Measurements from ENCODE around the gene FBN1. TPM values are rescaled to one million over a fixed set of nuclear protein-coding genes. Genes with fewer than 3 reads are reported as not detected.

Gene FBN1
- total RNA-seq, 1 experiment from 2014 or later, result 0.43 TPM

- no peak for TF ChIP-seq CTCF (IDR thresholded peaks at IDR 0.05; ENCODE audit: insufficient read depth in 1 of 2, low read depth in 1 of 2, low read length in 1 of 2, severe bottlenecking in 1 of 2, unreplicated experiment in 1 of 2)
- H3K4me3 Mint-ChIP-seq (ENCODE audit: unreplicated experiment), result no peak overlapping the region
- POLR2A ChIA-PET, result no interaction called here
- H3K36me3 Mint-ChIP-seq (ENCODE audit: insufficient read depth, unreplicated experiment), result no peaks in the 10 kb centered on the region
- H3K4me1 Mint-ChIP-seq (ENCODE audit: low read depth, unreplicated experiment), result no peaks in the 10 kb centered on the region
- H3K27ac Mint-ChIP-seq (ENCODE audit: unreplicated experiment), result no peak overlapping the region
- peaks cover 6% of the 10 kb centered on the region for H3K27me3 Mint-ChIP-seq (ENCODE audit: insufficient read depth, unreplicated experiment)
- no peaks in the 10 kb centered on the region for H3K4me1 ChIP-seq
- CTCF ChIA-PET, result no interaction called here
- H3K9me3 ChIP-seq, result no peaks in the 10 kb centered on the region
- intact Hi-C loops (cut with micrococcal nuclease; ENCODE audit: unreplicated experiment), result no loop called here
- no peaks in the 10 kb centered on the region; the same call in 1 of the 2 replicates for H3K27me3 ChIP-seq (replicated peaks; ENCODE audit: control insufficient read depth, insufficient read depth, low read length)
- no peaks in the 10 kb centered on the region for H3K36me3 ChIP-seq (ENCODE audit: control insufficient read depth, insufficient read depth, low read length)
- no TSS peak for BruUV-seq (replicated peaks)
- no peak for DNase-seq
- no peaks in the 10 kb centered on the region for H3K9me3 Mint-ChIP-seq (ENCODE audit: unreplicated experiment)
- H3K4me3 ChIP-seq (ENCODE audit: low read depth, low read length), result no peak overlapping the region
Observed at GRCh38 chr15:48536681-48537091, 108.8 kb downstream of the FBN1 start.

GRCh38 chr15:48533982-48534381 lies 111.5 kb downstream of the FBN1 start:
- no peak for TF ChIP-seq CTCF (IDR thresholded peaks at IDR 0.05; ENCODE audit: insufficient read depth in 1 of 2, low read depth in 1 of 2, low read length in 1 of 2, severe bottlenecking in 1 of 2, unreplicated experiment in 1 of 2)
- Mint-ChIP-seq H3K36me3 (ENCODE audit: insufficient read depth, unreplicated experiment) (no peaks in the 10 kb centered on the region), H3K9me3 (ENCODE audit: unreplicated experiment) (no peaks in the 10 kb centered on the region), H3K4me3 (ENCODE audit: unreplicated experiment) (no peak overlapping the region), H3K4me1 (ENCODE audit: low read depth, unreplicated experiment) (no peaks in the 10 kb centered on the region), H3K27me3 (ENCODE audit: insufficient read depth, unreplicated experiment) (peaks cover 3% of the 10 kb centered on the region), H3K27ac (ENCODE audit: unreplicated experiment) (no peak overlapping the region)
- Histone ChIP-seq H3K4me3 (ENCODE audit: low read depth, low read length) (no peak overlapping the region), H3K9me3 (no peaks in the 10 kb centered on the region), H3K4me1 (no peaks in the 10 kb centered on the region), H3K36me3 (ENCODE audit: control insufficient read depth, insufficient read depth, low read length) (no peaks in the 10 kb centered on the region), H3K27me3 (replicated peaks; ENCODE audit: control insufficient read depth, insufficient read depth, low read length) (no peaks in the 10 kb centered on the region; the same call in 1 of the 2 replicates)
- ChIA-PET CTCF (no interaction called here), POLR2A (no interaction called here)
- no peak for DNase-seq
- no TSS peak for BruUV-seq (replicated peaks)
- intact Hi-C loops (cut with micrococcal nuclease; ENCODE audit: unreplicated experiment), result no loop called here

- H3K9me3 ChIP-seq, result no peaks in the 10 kb centered on the region
- intact Hi-C loops (cut with micrococcal nuclease; ENCODE audit: unreplicated experiment), result no loop called here
- H3K27ac Mint-ChIP-seq (ENCODE audit: unreplicated experiment), result no peak overlapping the region
- no peak overlapping the region for H3K4me3 Mint-ChIP-seq (ENCODE audit: unreplicated experiment)
- H3K27me3 Mint-ChIP-seq (ENCODE audit: insufficient read depth, unreplicated experiment), result peaks cover under 1% of the 10 kb centered on the region
- no TSS peak for BruUV-seq (replicated peaks)
- DNase-seq, result no peak
- no peak overlapping the region for H3K4me3 ChIP-seq (ENCODE audit: low read depth, low read length)
- H3K9me3 Mint-ChIP-seq (ENCODE audit: unreplicated experiment), result no peaks in the 10 kb centered on the region
- ChIA-PET CTCF (no interaction called here), POLR2A (no interaction called here)
- H3K36me3 ChIP-seq (ENCODE audit: control insufficient read depth, insufficient read depth, low read length), result no peaks in the 10 kb centered on the region
- H3K4me1 ChIP-seq, result no peaks in the 10 kb centered on the region
- no peaks in the 10 kb centered on the region for H3K36me3 Mint-ChIP-seq (ENCODE audit: insufficient read depth, unreplicated experiment)
- no peaks in the 10 kb centered on the region; the same call in 1 of the 2 replicates for H3K27me3 ChIP-seq (replicated peaks; ENCODE audit: control insufficient read depth, insufficient read depth, low read length)
- TF ChIP-seq CTCF (IDR thresholded peaks at IDR 0.05; ENCODE audit: insufficient read depth in 1 of 2, low read depth in 1 of 2, low read length in 1 of 2, severe bottlenecking in 1 of 2, unreplicated experiment in 1 of 2), result no peak
- no peaks in the 10 kb centered on the region for H3K4me1 Mint-ChIP-seq (ENCODE audit: low read depth, unreplicated experiment)
Observed at GRCh38 chr15:48532946-48533345, 112.6 kb downstream of the FBN1 start.
